Neural progenitor cell (in vitro differentiated cells): Measurements from ENCODE around the gene CACYBP.

ENCODE experiments used
- EZH2phosphoT487 ChIP-seq: fragments of 200-600 bp; sonication (generic); IDR thresholded peaks from 2 replicates; pipeline ENCODE4 v1.6.1; 2017; ENCODE audit warnings: antibody characterized with exemption
- TF ChIP-seq, protein P1 (sequence below): fragments of 200-600 bp; sonication (generic); IDR thresholded peaks from 2 replicates; pipeline ENCODE4 v1.5.1; 2017; ENCODE audit warnings: antibody characterized with exemption, mild to moderate bottlenecking

DNA sequence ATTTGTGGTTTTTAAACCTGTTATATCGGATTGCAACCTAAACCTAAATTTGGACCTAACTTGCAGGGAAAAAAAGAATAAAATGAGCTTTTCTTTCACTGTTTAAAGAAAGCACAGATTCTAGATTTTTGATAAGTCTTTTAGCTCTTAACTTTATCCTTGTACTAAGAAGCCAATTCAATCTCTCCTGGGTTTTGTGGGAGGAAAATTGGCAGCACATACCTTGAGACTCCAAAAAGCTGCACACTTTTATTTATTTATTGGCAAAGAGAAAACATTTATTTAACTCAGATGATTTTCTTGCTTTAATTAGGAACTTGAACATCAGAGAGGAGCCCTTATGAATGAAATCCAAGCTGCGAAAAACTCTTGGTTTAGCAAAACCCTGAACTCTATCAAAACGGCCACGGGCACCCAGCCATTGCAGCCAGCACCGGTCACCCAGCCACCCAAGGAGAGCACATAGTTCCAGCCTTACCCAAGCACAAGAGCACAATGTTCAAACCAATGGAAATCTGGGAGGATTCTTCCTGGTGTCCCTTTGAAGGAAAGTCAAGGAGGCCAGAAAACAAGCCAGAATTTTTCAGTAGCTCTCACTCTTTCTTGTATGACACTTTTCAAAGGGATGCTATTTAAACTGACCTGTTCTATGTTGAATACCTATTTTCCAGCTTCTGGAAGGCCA, 10.1 kb upstream of the CACYBP start:
- TF ChIP-seq, protein P1, sequence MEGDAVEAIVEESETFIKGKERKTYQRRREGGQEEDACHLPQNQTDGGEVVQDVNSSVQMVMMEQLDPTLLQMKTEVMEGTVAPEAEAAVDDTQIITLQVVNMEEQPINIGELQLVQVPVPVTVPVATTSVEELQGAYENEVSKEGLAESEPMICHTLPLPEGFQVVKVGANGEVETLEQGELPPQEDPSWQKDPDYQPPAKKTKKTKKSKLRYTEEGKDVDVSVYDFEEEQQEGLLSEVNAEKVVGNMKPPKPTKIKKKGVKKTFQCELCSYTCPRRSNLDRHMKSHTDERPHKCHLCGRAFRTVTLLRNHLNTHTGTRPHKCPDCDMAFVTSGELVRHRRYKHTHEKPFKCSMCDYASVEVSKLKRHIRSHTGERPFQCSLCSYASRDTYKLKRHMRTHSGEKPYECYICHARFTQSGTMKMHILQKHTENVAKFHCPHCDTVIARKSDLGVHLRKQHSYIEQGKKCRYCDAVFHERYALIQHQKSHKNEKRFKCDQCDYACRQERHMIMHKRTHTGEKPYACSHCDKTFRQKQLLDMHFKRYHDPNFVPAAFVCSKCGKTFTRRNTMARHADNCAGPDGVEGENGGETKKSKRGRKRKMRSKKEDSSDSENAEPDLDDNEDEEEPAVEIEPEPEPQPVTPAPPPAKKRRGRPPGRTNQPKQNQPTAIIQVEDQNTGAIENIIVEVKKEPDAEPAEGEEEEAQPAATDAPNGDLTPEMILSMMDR, result no peak
- TF ChIP-seq EZH2phosphoT487, result no peak
